HFFc6 (cell line): ENCODE results near the gene ALDH1L2. TPM values are rescaled to one million over a fixed set of nuclear protein-coding genes. Genes with fewer than 3 reads are reported as not detected.

Source experiments
- DNase-seq: peaks from one replicate; pipeline ENCODE4 v3.0.0-alpha.2; 2018
- H3K27ac Mint-ChIP-seq: 2 replicates; pipeline ENCODE4 v1.8.0; 2020; ENCODE audit warnings: mild to moderate bottlenecking, mixed read lengths
- H3K27me3 Mint-ChIP-seq: 2 replicates; pipeline ENCODE4 v1.8.0; 2021; ENCODE audit warnings: mild to moderate bottlenecking, moderate library complexity, mixed read lengths; ENCODE audit not compliant: insufficient read depth
- H3K36me3 Mint-ChIP-seq: 2 replicates; pipeline ENCODE4 v1.8.0; 2021; ENCODE audit warnings: low read depth, mixed read lengths
- H3K4me1 Mint-ChIP-seq: 2 replicates; pipeline ENCODE4 v1.8.0; 2020; ENCODE audit warnings: low read depth, mixed read lengths
- H3K4me3 Mint-ChIP-seq: 2 replicates; pipeline ENCODE4 v1.8.0; 2020; ENCODE audit warnings: mild to moderate bottlenecking, moderate library complexity, mixed read lengths
- H3K9me3 Mint-ChIP-seq: 2 replicates; pipeline ENCODE4 v1.8.0; 2020; ENCODE audit warnings: mild to moderate bottlenecking, mixed read lengths
- total RNA-seq, 6 experiments: library from RNA; stranded (reverse); fragmentation: NEBNext Ultra II Directional; extraction: Animal tissue kit (Norgen Biotek cat#: 25700); gene quantifications; 2 replicates in 1 of 6; 3 replicates in 5 of 6; pipeline ENCODE4 v1.2.3, GENCODE V29; 2021
- TF ChIP-seq, protein P1 (sequence below): fragments of 200-600 bp; sonication (generic); IDR thresholded peaks from 2 replicates; pipeline ENCODE4 v1.5.0; 2021; ENCODE audit warnings: antibody characterized with exemption, mild to moderate bottlenecking

ALDH1L2 gene
- total RNA-seq, 6 experiments from 2014 or later = 36.9 to 50.8 (median 41.6) TPM

DNA sequence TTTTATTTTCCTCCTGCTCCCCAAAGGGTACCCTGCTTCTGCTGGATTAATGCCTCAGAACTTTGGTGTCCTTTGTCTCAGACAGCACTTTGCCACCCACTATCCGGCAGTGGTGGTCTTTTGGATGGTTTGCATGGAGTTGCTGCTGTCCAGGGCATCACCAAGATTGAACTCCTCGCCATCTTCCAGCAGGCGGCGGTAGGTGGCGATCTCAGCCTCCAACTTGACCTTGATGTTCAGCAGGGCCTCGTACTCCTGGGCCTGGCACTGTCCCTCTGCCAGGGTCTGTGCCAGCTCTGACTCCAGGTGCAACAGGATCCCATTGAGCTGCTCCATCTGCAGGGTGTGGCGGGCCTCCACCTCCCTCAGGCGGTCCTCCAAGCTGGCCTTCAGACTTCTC, 107.6 kb downstream of the ALDH1L2 start:
- Mint-ChIP-seq H3K4me3 (no peak overlapping the region), H3K27ac (no peak overlapping the region)

GRCh38 chr12:104975587-104976343, 108.5 kb downstream of the ALDH1L2 start:
- no peaks in the 10 kb centered on the region for H3K36me3 Mint-ChIP-seq
- peaks cover 33% of the 10 kb centered on the region for H3K4me1 Mint-ChIP-seq
- peak; percentile 75 for DNase-seq
- H3K27me3 Mint-ChIP-seq = peaks cover 3% of the 10 kb centered on the region; the same call in 1 of the 2 replicates
- peak overlapping the region; percentile 17; the same call in 1 of the 2 replicates for H3K4me3 Mint-ChIP-seq
- TF ChIP-seq, protein P1, sequence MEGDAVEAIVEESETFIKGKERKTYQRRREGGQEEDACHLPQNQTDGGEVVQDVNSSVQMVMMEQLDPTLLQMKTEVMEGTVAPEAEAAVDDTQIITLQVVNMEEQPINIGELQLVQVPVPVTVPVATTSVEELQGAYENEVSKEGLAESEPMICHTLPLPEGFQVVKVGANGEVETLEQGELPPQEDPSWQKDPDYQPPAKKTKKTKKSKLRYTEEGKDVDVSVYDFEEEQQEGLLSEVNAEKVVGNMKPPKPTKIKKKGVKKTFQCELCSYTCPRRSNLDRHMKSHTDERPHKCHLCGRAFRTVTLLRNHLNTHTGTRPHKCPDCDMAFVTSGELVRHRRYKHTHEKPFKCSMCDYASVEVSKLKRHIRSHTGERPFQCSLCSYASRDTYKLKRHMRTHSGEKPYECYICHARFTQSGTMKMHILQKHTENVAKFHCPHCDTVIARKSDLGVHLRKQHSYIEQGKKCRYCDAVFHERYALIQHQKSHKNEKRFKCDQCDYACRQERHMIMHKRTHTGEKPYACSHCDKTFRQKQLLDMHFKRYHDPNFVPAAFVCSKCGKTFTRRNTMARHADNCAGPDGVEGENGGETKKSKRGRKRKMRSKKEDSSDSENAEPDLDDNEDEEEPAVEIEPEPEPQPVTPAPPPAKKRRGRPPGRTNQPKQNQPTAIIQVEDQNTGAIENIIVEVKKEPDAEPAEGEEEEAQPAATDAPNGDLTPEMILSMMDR = no peak
- H3K27ac Mint-ChIP-seq = peak overlapping the region; percentile 45
- no peaks in the 10 kb centered on the region for H3K9me3 Mint-ChIP-seq

More for the DNA sequence above, 107.6 kb downstream of the ALDH1L2 start:
- no peak for DNase-seq
- Mint-ChIP-seq H3K27me3 (peaks cover 3% of the 10 kb centered on the region; the same call in 1 of the 2 replicates), H3K9me3 (no peaks in the 10 kb centered on the region), H3K36me3 (no peaks in the 10 kb centered on the region), H3K4me1 (peaks cover 26% of the 10 kb centered on the region)
- TF ChIP-seq, protein P1 = peak; percentile 13; the same call in 1 of the 2 replicates

DNA sequence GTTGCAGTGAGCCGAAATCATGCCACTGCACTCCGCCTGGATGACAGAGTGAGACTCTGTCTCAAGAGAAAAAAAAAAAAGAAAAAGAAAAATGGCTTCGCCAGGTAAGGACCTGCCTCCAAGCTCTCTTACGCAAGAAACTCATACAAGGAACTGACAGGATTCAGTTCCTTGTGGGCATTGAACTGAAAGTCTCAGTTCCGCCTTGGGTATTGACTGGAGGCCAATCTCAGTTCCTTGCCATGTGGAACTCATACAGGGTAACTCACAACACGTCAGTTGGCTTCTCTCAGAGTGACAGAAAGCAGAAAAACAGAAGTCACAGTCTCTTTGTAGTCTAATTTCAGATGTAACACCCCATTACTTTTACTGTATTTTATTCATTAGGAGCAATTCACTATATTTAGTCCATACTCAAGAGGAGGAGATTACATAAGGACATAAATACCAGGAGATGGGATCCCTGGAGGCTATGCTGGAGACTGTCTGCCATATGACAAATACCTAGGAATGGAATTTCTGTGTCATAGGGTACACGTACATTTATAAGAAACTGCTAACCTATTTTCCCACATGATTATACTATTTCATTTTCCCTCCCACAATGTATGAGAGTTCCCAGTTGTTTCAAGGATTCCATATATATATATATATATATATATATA, 109.5 kb downstream of the ALDH1L2 start:
- peak; percentile 74 for DNase-seq
- H3K27me3 Mint-ChIP-seq = peaks cover 3% of the 10 kb centered on the region; the same call in 1 of the 2 replicates
- H3K4me1 Mint-ChIP-seq = peaks cover 33% of the 10 kb centered on the region
- H3K36me3 Mint-ChIP-seq = no peaks in the 10 kb centered on the region
- H3K4me3 Mint-ChIP-seq = no peak overlapping the region
- no peaks in the 10 kb centered on the region for H3K9me3 Mint-ChIP-seq
- TF ChIP-seq, protein P1 = no peak
- H3K27ac Mint-ChIP-seq = no peak overlapping the region

DNA sequence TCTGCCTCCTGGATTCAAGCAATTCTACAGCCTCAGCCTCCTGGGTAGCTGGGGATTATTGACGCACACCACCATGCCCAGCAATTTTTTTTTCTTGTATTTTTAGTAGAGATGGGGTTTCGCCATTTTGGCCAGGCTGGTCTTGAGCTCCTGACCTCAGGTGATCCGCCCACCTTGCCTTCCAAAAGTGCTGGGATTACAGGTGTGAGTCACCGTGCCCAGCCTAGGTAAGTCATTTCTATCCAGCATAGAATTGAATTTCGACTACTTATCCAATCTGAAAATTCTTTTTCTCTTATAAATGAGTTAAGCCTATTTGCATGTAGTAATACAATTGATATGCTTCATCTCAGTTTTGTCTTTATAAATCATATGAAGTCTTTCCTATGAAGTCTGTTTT, 111.0 kb downstream of the ALDH1L2 start:
- TF ChIP-seq, protein P1 = no peak
- Mint-ChIP-seq H3K27me3 (peaks cover 4% of the 10 kb centered on the region; the same call in 1 of the 2 replicates), H3K4me3 (no peak overlapping the region), H3K27ac (no peak overlapping the region), H3K4me1 (peaks cover 33% of the 10 kb centered on the region), H3K9me3 (no peaks in the 10 kb centered on the region), H3K36me3 (no peaks in the 10 kb centered on the region)
- DNase-seq = no peak

- Mint-ChIP-seq H3K27me3 (0 out of 2 replicates have a peak, but pooled peaks cover 4% of the 10 kb centered on the region), H3K36me3 (no peaks in the 10 kb centered on the region), H3K4me1 (peaks cover 27% of the 10 kb centered on the region), H3K27ac (no peak overlapping the region), H3K4me3 (no peak overlapping the region), H3K9me3 (no peaks in the 10 kb centered on the region; the same call in 1 of the 2 replicates)
- TF ChIP-seq, protein P1 = no peak
- peak; percentile 3 for DNase-seq
Measured at GRCh38 chr12:104971306-104971705, 113.0 kb downstream of the ALDH1L2 start.

Other genes with a start within 250 kb of the ALDH1L2 start
- gene SLC41A2, start 126.2 kb downstream of the ALDH1L2 start, total RNA-seq = 1 to 10 TPM; 6.7 to 9.4 (median 7.6) TPM
- 10 to 100 TPM; 13.7 to 16.1 (median 14.0) TPM for gene NOPCHAP1, start 98.1 kb downstream of the ALDH1L2 start, total RNA-seq
- gene WASHC4, start 23.3 kb upstream of the ALDH1L2 start, total RNA-seq = 10 to 100 TPM; 41.6 to 47.3 (median 44.1) TPM
- gene APPL2, start 151.7 kb upstream of the ALDH1L2 start, total RNA-seq = 10 to 100 TPM; 67.9 to 98.4 (median 87.8) TPM
- gene C12orf75, start 246.2 kb upstream of the ALDH1L2 start, total RNA-seq = 1,000 to 10,000 TPM; 1,007 to 1,412 (median 1,300) TPM